Measurements from ENCODE around the gene TMEM117. TPM values are rescaled to one million over a fixed set of nuclear protein-coding genes. Genes with fewer than 3 reads are reported as not detected.

Gene TMEM117
- total RNA-seq, 1 experiment from 2014 or later, result 1.1 TPM

- Mint-ChIP-seq H3K36me3 (ENCODE audit: insufficient read depth, unreplicated experiment) (no peaks in the 10 kb centered on the region), H3K9me3 (ENCODE audit: low read depth, unreplicated experiment) (peaks cover 4% of the 10 kb centered on the region), H3K27ac (ENCODE audit: unreplicated experiment) (no peak overlapping the region), H3K27me3 (ENCODE audit: unreplicated experiment) (no peaks in the 10 kb centered on the region), H3K4me3 (ENCODE audit: low read depth, unreplicated experiment) (no peak overlapping the region), H3K4me1 (ENCODE audit: low read depth, unreplicated experiment) (no peaks in the 10 kb centered on the region)
- TF ChIP-seq, protein P1, sequence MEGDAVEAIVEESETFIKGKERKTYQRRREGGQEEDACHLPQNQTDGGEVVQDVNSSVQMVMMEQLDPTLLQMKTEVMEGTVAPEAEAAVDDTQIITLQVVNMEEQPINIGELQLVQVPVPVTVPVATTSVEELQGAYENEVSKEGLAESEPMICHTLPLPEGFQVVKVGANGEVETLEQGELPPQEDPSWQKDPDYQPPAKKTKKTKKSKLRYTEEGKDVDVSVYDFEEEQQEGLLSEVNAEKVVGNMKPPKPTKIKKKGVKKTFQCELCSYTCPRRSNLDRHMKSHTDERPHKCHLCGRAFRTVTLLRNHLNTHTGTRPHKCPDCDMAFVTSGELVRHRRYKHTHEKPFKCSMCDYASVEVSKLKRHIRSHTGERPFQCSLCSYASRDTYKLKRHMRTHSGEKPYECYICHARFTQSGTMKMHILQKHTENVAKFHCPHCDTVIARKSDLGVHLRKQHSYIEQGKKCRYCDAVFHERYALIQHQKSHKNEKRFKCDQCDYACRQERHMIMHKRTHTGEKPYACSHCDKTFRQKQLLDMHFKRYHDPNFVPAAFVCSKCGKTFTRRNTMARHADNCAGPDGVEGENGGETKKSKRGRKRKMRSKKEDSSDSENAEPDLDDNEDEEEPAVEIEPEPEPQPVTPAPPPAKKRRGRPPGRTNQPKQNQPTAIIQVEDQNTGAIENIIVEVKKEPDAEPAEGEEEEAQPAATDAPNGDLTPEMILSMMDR (IDR thresholded peaks at IDR 0.05; ENCODE audit: unreplicated experiment), result no peak
- intact Hi-C loops (cut with micrococcal nuclease; ENCODE audit: unreplicated experiment), result no loop called here
- CTCF ChIA-PET, result no interaction called here
- DNase-seq, result no peak
- no TSS peak for BruUV-seq (replicated peaks)
Measured at GRCh38 chr12:44088647-44089046, 252.8 kb downstream of the TMEM117 start.

GRCh38 chr12:44091948-44092606 lies 256.2 kb downstream of the TMEM117 start:
- intact Hi-C loops (cut with micrococcal nuclease; ENCODE audit: unreplicated experiment), result no loop called here
- no peak for DNase-seq
- no TSS peak for BruUV-seq (replicated peaks)

DNA sequence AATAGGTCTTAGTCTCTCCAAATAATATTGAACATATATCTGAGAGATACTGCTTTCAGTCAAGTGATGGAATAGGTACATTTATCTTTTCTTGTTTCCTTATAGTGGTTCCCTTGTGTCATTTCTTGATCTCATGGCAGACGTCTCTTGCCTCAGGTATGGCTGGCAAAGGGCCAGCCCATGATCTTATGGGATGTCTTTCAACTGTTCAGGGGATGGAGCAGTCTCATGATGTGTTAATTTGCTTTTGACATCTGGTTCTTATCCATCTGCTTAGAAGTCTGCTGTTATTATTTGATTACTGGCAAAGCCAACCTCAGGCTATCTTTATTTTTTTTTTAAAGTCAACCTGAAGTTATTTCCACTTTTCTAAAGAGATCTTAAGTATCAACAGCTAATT lies 262.9 kb downstream of the TMEM117 start:
- CTCF ChIA-PET, result no interaction called here
- TF ChIP-seq, protein P1 (IDR thresholded peaks at IDR 0.05; ENCODE audit: unreplicated experiment), result no peak
- no peak for DNase-seq
- Mint-ChIP-seq H3K4me3 (ENCODE audit: low read depth, unreplicated experiment) (no peak overlapping the region), H3K4me1 (ENCODE audit: low read depth, unreplicated experiment) (no peaks in the 10 kb centered on the region), H3K27ac (ENCODE audit: unreplicated experiment) (no peak overlapping the region), H3K9me3 (ENCODE audit: low read depth, unreplicated experiment) (peaks cover 11% of the 10 kb centered on the region), H3K36me3 (ENCODE audit: insufficient read depth, unreplicated experiment) (no peaks in the 10 kb centered on the region), H3K27me3 (ENCODE audit: unreplicated experiment) (no peaks in the 10 kb centered on the region)
- intact Hi-C loops (cut with micrococcal nuclease; ENCODE audit: unreplicated experiment), result no loop called here
- no TSS peak for BruUV-seq (replicated peaks)

More at GRCh38 chr12:44091948-44092606, 256.2 kb downstream of the TMEM117 start:
- no peaks in the 10 kb centered on the region for H3K27me3 Mint-ChIP-seq (ENCODE audit: unreplicated experiment)
- H3K36me3 Mint-ChIP-seq (ENCODE audit: insufficient read depth, unreplicated experiment), result no peaks in the 10 kb centered on the region
- H3K4me3 Mint-ChIP-seq (ENCODE audit: low read depth, unreplicated experiment), result no peak overlapping the region
- CTCF ChIA-PET, result no interaction called here
- TF ChIP-seq, protein P1 (IDR thresholded peaks at IDR 0.05; ENCODE audit: unreplicated experiment), result no peak
- H3K27ac Mint-ChIP-seq (ENCODE audit: unreplicated experiment), result no peak overlapping the region
- no peaks in the 10 kb centered on the region for H3K4me1 Mint-ChIP-seq (ENCODE audit: low read depth, unreplicated experiment)
- H3K9me3 Mint-ChIP-seq (ENCODE audit: low read depth, unreplicated experiment), result peaks cover 8% of the 10 kb centered on the region

DNA sequence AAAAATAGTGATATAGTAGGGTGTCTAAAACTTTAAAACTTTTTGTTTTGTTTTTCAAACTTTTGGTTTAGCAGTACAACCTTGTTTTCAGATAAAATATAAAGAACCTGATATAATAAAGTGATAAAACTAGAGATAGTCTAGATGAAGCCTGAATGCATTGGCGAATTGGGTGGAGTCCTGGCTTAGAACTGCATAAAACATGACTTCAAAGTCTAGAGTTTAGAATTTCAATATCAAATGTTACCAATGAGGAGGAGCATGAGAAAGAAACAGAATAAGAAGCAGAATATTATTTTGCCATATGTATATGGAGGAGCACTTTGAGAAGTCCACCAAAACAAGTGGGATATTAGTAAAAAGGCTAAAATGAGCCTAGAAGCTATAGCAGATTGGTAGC lies 263.6 kb downstream of the TMEM117 start:
- CTCF ChIA-PET, result no interaction called here
- H3K27me3 Mint-ChIP-seq (ENCODE audit: unreplicated experiment), result no peaks in the 10 kb centered on the region
- H3K36me3 Mint-ChIP-seq (ENCODE audit: insufficient read depth, unreplicated experiment), result no peaks in the 10 kb centered on the region
- no peaks in the 10 kb centered on the region for H3K4me1 Mint-ChIP-seq (ENCODE audit: low read depth, unreplicated experiment)
- intact Hi-C loops (cut with micrococcal nuclease; ENCODE audit: unreplicated experiment), result no loop called here
- TF ChIP-seq, protein P1 (IDR thresholded peaks at IDR 0.05; ENCODE audit: unreplicated experiment), result no peak
- BruUV-seq (replicated peaks), result no TSS peak
- DNase-seq, result no peak
- H3K4me3 Mint-ChIP-seq (ENCODE audit: low read depth, unreplicated experiment), result no peak overlapping the region
- H3K27ac Mint-ChIP-seq (ENCODE audit: unreplicated experiment), result no peak overlapping the region
- peaks cover 16% of the 10 kb centered on the region for H3K9me3 Mint-ChIP-seq (ENCODE audit: low read depth, unreplicated experiment)
